GM12891 (cell line): Measurements from ENCODE around the gene CROCC2.

Experiments used
- DNase-seq: peaks from one replicate; pipeline ENCODE4 v3.0.0; 2011; ENCODE audit warnings: low spot score; ENCODE audit not compliant: insufficient read length
- FAIRE-seq: peaks from 2 replicates; lab custom pipeline; 2011; peaks lifted over from hg19 to GRCh38; lab: Jason Lieb, UNC
- PAX5 ChIP-seq: IDR thresholded peaks from 2 replicates; pipeline ENCODE4 v1.6.1; 2011; ENCODE audit warnings: low read length, moderate library complexity, mild to moderate bottlenecking; ENCODE audit not compliant: insufficient read depth, severe bottlenecking
- POLR2A ChIP-seq: IDR thresholded peaks from 2 replicates; pipeline ENCODE4 v1.6.1; 2011; ENCODE audit warnings: low read depth, low read length, control low read depth
- POLR2AphosphoS5 ChIP-seq: IDR thresholded peaks from 2 replicates; pipeline ENCODE4 v1.6.1; 2011; ENCODE audit warnings: low read depth, low read length, control low read depth
- POU2F2 ChIP-seq: IDR thresholded peaks from 2 replicates; pipeline ENCODE4 v1.6.1; 2011; ENCODE audit warnings: low read depth, mild to moderate bottlenecking, control low read depth, low read length, moderate library complexity
- SPI1 ChIP-seq: IDR thresholded peaks from 2 replicates; pipeline ENCODE4 v1.6.1; 2011; ENCODE audit warnings: low read depth, low read length, control low read depth
- TAF1 ChIP-seq: IDR thresholded peaks from 2 replicates; pipeline ENCODE4 v1.6.1; 2011; ENCODE audit warnings: low read depth, low read length, control low read depth

The CROCC2 gene

DNA sequence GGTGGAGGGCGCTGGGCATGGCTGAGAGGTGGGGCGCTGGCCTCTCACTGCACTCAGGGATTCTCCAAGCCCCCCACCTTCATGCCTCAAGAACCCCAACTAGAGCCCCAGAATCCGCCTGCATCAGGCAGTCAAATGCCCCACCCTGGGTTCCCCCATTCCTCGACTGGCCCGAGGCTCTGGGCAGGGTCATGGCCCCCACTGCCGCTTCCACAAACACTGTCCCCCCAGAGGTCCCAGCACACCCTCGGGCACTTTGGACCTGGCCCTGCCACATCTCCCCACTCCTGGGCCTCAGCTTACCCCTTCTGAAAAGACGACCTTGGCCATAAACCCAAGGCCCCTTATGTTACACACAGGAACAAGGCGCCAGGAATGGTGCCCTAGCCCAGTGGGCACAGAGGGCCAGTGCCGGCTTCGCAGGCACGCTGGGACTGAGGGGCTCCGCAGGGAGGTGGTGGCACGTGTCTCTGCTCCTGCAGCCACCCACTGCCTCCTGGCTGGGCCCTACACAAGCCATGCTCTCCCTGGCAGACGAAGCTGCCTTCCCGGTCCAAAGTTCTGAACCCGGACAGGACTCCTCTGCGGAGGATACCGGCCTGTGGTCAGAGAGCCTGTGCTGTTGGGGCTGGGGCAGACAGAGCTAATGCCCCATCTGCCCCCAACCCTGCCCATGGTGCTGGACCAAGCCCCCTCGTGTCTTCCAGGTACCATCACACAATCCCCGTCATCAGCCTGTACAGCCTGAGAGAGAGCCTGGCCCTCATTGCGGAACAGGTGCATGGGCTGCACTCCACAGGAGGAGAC, 30.7 kb upstream of the CROCC2 start:
- no peak for TF ChIP-seq POLR2AphosphoS5
- no peak for TF ChIP-seq POU2F2
- TF ChIP-seq SPI1 = no peak
- TF ChIP-seq POLR2A = no peak
- TF ChIP-seq PAX5 = no peak
- TF ChIP-seq TAF1 = no peak
- no peak for FAIRE-seq

DNA sequence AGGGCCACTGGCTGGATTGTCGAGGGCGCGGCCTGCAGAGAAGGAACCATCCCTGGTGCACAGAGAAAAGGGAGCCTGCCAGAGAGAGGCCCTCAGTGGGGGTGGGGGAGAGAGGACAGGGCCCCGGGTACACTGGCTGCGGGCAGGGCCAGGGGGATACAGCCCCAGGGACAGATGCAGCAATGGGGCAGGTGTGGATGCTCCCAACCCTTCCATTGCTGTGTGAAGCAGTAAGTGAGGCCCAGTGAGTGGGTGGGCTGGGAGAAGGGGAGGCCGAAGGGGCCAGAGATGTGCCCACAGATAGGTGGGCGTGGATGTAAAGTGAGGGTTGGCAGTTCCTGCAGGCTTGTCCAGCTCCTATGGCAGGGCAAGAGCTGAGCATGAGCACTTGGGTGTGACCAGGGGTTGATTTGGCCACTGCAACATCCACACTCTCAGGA, 30.1 kb upstream of the CROCC2 start:
- DNase-seq (no peak), FAIRE-seq (no peak)

More for the DNA sequence above, 30.7 kb upstream of the CROCC2 start:
- no peak for DNase-seq

DNA sequence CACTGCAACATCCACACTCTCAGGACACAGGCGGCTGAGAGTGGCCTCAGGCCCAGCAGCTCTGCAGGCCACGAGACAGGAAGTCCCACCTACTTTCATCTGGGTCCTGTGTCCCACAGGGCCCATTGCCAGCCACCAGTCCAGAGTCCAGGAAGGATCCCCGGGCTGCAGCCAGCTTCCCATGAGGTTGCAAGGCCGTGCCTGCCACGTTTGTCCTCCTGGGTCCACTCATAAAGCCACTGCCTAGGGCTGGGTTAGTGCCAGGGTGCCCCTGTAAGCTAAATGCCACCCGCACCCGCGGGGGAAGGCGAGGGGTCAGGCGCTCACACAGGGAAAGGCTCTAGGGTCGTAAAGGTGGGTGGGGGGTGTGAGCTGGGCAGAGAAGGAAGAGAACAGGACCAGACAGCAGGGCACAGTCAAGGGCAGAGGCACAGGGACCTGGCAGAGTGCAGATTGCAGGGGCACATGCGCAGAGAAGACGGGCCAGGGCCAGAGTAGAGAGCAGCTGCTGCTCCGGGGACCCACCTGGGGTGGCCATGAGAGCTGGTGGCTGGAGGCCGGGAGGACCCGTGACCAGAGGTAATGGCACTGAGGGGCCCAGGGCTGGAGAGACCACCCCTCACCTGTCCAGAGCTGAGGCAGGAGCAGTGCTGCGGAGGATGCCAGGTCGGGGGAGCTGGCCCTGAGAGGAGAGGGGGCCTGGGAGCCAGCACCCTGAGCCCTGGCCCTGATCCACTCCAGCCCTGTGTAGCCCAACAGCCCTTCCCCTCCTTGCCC, 29.5 kb upstream of the CROCC2 start:
- TF ChIP-seq POLR2AphosphoS5 (no peak), PAX5 (no peak), POLR2A (no peak), TAF1 (no peak), SPI1 (no peak), POU2F2 (no peak)
- DNase-seq = no peak
- FAIRE-seq = no peak

More for the DNA sequence above, 30.1 kb upstream of the CROCC2 start:
- no peak for TF ChIP-seq POU2F2
- TF ChIP-seq PAX5 = no peak
- TF ChIP-seq POLR2A = no peak
- no peak for TF ChIP-seq POLR2AphosphoS5
- no peak for TF ChIP-seq SPI1
- TF ChIP-seq TAF1 = no peak

DNA sequence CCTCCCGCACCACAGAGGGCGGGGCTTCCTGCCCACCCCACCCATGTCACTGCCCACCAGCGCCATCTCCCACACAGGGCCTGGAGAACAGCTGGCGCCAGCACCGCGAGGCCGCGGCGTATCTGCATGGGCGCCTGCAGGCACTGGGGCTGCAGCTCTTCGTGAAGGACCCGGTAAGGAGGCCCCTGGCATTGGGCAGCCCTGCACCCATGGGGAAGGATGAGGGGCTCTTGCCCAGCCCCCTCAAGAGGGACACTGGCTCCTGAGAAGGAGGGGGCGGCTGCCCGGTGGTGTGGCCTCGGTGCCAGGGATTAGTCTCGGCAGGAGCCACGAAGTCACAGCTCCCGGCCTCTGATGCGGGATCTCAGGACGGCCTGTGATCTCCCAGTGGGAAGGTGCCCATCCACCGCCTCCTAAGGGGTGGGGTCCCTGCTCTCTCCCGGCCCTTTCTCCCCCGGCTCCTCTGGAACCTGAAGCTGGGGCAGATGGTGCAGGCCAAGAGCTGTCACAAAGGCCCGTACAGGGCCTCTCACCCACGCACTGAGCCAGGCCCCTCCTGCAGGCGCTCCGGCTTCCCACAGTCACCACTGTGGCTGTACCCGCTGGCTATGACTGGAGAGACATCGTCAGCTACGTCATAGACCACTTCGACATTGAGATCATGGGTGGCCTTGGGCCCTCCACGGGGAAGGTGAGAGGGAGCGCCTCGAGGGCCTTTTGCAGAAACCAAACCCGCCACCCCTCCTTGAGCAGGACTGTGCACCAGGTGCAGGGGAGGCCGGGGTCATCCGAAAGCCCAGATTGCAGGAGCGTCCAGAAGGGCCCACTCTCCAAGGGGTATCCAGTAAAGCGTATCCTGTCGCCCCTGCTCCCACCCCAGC, 28.4 kb upstream of the CROCC2 start:
- TF ChIP-seq TAF1 = no peak
- no peak for TF ChIP-seq POU2F2
- no peak for TF ChIP-seq PAX5
- TF ChIP-seq SPI1 = no peak
- no peak for TF ChIP-seq POLR2AphosphoS5
- DNase-seq (no peak), FAIRE-seq (no peak)

DNA sequence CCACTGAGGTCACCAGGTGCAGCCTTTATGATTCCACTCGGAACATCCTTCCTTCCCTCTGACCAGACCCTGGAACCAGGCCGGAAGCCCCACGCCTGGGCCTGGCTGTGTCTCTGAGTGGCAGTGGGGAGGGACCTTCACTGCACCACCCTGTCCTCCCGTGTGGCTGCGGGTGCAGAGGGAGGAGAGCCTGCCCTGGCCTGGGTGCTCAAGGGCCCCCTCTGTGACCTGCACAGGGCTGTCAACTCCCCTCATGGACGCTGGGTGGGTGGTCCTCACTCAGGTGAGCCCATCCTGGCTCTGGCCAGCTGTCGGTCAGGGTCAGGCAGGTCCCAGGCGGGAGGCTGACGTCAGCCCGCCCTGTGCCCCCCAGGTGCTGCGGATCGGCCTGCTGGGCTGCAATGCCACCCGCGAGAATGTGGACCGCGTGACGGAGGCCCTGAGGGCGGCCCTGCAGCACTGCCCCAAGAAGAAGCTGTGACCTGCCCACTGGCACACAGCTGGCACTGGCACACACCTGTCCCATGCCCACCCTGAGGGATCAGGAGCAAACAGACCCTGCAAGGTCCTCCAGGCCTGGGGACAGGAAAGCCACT, 27.7 kb upstream of the CROCC2 start:
- FAIRE-seq (no peak), DNase-seq (no peak)
- TF ChIP-seq POLR2A (no peak), TAF1 (no peak), SPI1 (no peak), POU2F2 (no peak), POLR2AphosphoS5 (no peak), PAX5 (no peak)

DNA sequence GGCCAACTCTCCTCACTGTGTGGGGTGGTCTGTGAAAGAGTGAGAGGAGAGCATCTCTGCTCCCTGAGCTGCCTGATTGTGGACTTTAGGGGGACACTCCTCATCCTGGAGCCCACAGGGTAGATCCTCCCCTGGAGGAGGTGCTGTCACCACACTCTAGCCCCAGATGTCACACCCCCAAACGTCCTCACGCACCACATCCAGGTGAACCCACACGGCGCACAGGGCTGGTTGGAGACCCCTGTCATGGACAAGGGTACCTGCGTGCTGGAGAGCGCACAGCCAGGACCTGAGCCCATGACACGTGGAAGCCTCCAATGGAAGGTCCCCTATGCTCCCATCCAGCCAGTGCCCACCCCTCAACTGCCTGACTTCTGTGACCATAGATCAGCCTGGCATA, 27.0 kb upstream of the CROCC2 start:
- FAIRE-seq = no peak
- TF ChIP-seq SPI1 (no peak), POLR2A (no peak), POU2F2 (no peak), TAF1 (no peak), POLR2AphosphoS5 (no peak), PAX5 (no peak)

DNA sequence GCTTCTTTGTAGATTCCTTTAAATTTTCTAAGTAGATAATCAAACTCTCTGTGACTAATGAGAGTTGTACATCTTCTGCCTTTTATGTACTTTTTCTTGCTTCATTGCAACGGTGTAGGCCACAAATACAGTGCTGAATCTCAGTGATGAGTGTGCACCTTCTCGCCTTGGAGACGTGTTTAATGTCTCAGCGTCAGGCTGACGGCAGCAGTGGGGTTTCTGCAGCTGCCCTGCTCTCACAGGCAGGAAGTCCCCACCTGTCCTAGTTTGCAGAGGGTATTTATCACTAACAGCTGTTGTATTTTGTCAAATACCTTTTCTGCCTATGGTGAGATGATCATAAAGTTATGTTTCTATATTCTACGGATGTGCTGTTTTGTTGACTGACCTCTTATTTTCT, 24.2 kb upstream of the CROCC2 start:
- TF ChIP-seq POU2F2 (no peak), PAX5 (no peak), POLR2A (no peak), POLR2AphosphoS5 (no peak), SPI1 (no peak)
- DNase-seq (no peak), FAIRE-seq (no peak)

More for the DNA sequence above, 27.0 kb upstream of the CROCC2 start:
- no peak for DNase-seq

DNA sequence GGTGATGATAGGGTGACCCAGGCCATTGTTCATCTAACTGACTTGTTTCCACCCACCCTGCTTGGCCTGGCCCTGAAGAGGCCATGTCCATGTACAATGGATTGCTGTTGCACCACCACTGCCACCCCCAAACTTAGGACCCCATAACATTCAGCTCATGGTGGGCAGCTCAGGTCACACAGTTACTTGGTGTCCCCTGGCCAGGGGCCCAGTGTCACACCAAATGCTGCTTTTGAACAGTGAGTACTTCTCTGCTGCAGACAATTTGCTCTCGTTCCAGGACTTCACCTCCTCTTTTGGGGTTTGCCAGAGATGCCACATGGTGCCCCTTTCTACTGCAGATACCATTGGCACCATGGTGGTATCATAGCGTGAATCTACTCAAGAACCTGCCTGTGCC, 21.9 kb upstream of the CROCC2 start:
- DNase-seq = no peak
- TF ChIP-seq SPI1 (no peak), POU2F2 (no peak), POLR2A (no peak), PAX5 (no peak), POLR2AphosphoS5 (no peak), TAF1 (no peak)
- FAIRE-seq = no peak
